MM.1S (cell line): Measurements from ENCODE around the gene CD34.

Source experiments
- DNase-seq: peaks from one replicate; pipeline ENCODE4 v3.0.0-alpha.2; 2015
- H2AFZ ChIP-seq: fragments of 300-600 bp; sonication (generic); 2 replicates; pipeline ENCODE4 v1.6.0; 2016; ENCODE audit warnings: antibody characterized with exemption, low read length
- H3F3A ChIP-seq: fragments of 300-600 bp; sonication (generic); 2 replicates; pipeline ENCODE4 v1.6.1; 2016; ENCODE audit warnings: mild to moderate bottlenecking, antibody characterized with exemption, low read length, moderate library complexity, mixed read lengths; ENCODE audit not compliant: insufficient read depth
- H3K27ac ChIP-seq: fragments of 300-600 bp; sonication (generic); 2 replicates; pipeline ENCODE4 v1.5.1; 2016; ENCODE audit warnings: mild to moderate bottlenecking, low read length
- H3K27me3 ChIP-seq: fragments of 300-600 bp; sonication (generic); replicated peaks from 2 replicates; pipeline ENCODE4 v1.6.0; 2016; ENCODE audit warnings: low read length; ENCODE audit not compliant: insufficient read depth
- H3K36me3 ChIP-seq: fragments of 300-600 bp; sonication (generic); replicated peaks from 2 replicates; pipeline ENCODE4 v1.6.1; 2016; ENCODE audit warnings: mild to moderate bottlenecking, low read length, mixed read lengths; ENCODE audit not compliant: insufficient read depth
- H3K4me1 ChIP-seq: fragments of 300-600 bp; sonication (generic); 2 replicates; pipeline ENCODE4 v1.6.1; 2016; ENCODE audit warnings: low read length, mixed read lengths
- H3K4me2 ChIP-seq: fragments of 300-600 bp; sonication (generic); 2 replicates; pipeline ENCODE4 v1.6.0; 2016; ENCODE audit warnings: low read depth, low read length
- H3K4me3 ChIP-seq: fragments of 300-600 bp; sonication (generic); 2 replicates; pipeline ENCODE4 v1.5.1; 2016; ENCODE audit warnings: low read length, mixed read lengths
- H3K79me2 ChIP-seq: fragments of 300-600 bp; sonication (generic); 2 replicates; pipeline ENCODE4 v1.6.1; 2016; ENCODE audit warnings: mixed run types, low read length, mixed read lengths
- H3K9ac ChIP-seq: fragments of 300-600 bp; sonication (generic); 2 replicates; pipeline ENCODE4 v1.6.1; 2016; ENCODE audit warnings: low read length, mixed read lengths
- H3K9me2 ChIP-seq: fragments of 300-600 bp; sonication (generic); replicated peaks from 2 replicates; pipeline ENCODE4 v1.6.1; 2016; ENCODE audit warnings: mild to moderate bottlenecking, low read length, mixed read lengths; ENCODE audit not compliant: insufficient read depth
- H3K9me3 ChIP-seq: fragments of 300-600 bp; sonication (generic); replicated peaks from 2 replicates; pipeline ENCODE4 v1.6.1; 2016; ENCODE audit warnings: mild to moderate bottlenecking, low read length, mixed read lengths; ENCODE audit not compliant: insufficient read depth
- H4K20me1 ChIP-seq: fragments of 300-600 bp; sonication (generic); 2 replicates; pipeline ENCODE4 v1.6.1; 2016; ENCODE audit warnings: mild to moderate bottlenecking, low read length, moderate library complexity, mixed read lengths; ENCODE audit not compliant: insufficient read depth
- CTCF ChIP-seq: fragments of 300-600 bp; sonication (generic); IDR thresholded peaks from 2 replicates; pipeline ENCODE4 v1.5.1; 2016; ENCODE audit warnings: antibody characterized with exemption, low read length, mixed read lengths
- EZH2 ChIP-seq: fragments of 300-600 bp; sonication (generic); optimal IDR thresholded peaks from 2 replicates; pipeline ENCODE3; 2017; ENCODE audit warnings: low read depth, mild to moderate bottlenecking, antibody characterized with exemption, low read length, mixed read lengths
- EZH2phosphoT487 ChIP-seq: fragments of 300-600 bp; sonication (generic); IDR thresholded peaks from 2 replicates; pipeline ENCODE4 v1.6.1; 2018; ENCODE audit warnings: antibody characterized with exemption, low read length

The CD34 gene

GRCh38 chr1:207860531-207860930 is 50.4 kb downstream of the CD34 start:
- Histone ChIP-seq H3K9me2 (no peaks in the 10 kb centered on the region), H3K9ac (no peak overlapping the region), H3K4me2 (no peak overlapping the region), H3K4me3 (no peak overlapping the region), H4K20me1 (no peaks in the 10 kb centered on the region), H3F3A (no peaks in the 10 kb centered on the region), H3K36me3 (0 out of 2 replicates have a peak, but pooled peaks cover 4% of the 10 kb centered on the region), H3K4me1 (no peaks in the 10 kb centered on the region), H3K79me2 (peaks cover 69% of the 10 kb centered on the region), H2AFZ (no peak overlapping the region), H3K27ac (no peak overlapping the region), H3K9me3 (no peaks in the 10 kb centered on the region), H3K27me3 (no peaks in the 10 kb centered on the region)
- no peak for DNase-seq
- no peak for TF ChIP-seq EZH2
- no peak for TF ChIP-seq CTCF

- Histone ChIP-seq H3K9me3 (no peaks in the 10 kb centered on the region), H3K4me3 (no peak overlapping the region), H4K20me1 (no peaks in the 10 kb centered on the region), H3K79me2 (peaks cover 71% of the 10 kb centered on the region), H3K27ac (no peak overlapping the region), H3K9me2 (no peaks in the 10 kb centered on the region), H3K27me3 (no peaks in the 10 kb centered on the region), H3K4me1 (no peaks in the 10 kb centered on the region), H3K36me3 (0 out of 2 replicates have a peak, but pooled peaks cover 4% of the 10 kb centered on the region), H3K4me2 (no peak overlapping the region), H3F3A (no peaks in the 10 kb centered on the region), H3K9ac (no peak overlapping the region), H2AFZ (no peak overlapping the region)
- DNase-seq = no peak
- TF ChIP-seq EZH2phosphoT487 (no peak), CTCF (no peak), EZH2 (no peak)
Measured at GRCh38 chr1:207858806-207859205, 52.1 kb downstream of the CD34 start.

- Histone ChIP-seq H3K27me3 (no peaks in the 10 kb centered on the region), H3K79me2 (peaks cover 72% of the 10 kb centered on the region), H3K27ac (no peak overlapping the region), H3K4me2 (no peak overlapping the region), H3K4me3 (no peak overlapping the region), H4K20me1 (no peaks in the 10 kb centered on the region), H3K4me1 (no peaks in the 10 kb centered on the region), H3K9ac (no peak overlapping the region), H3K9me2 (no peaks in the 10 kb centered on the region), H3F3A (no peaks in the 10 kb centered on the region), H3K36me3 (0 out of 2 replicates have a peak, but pooled peaks cover 4% of the 10 kb centered on the region), H3K9me3 (no peaks in the 10 kb centered on the region), H2AFZ (no peak overlapping the region)
- DNase-seq = no peak
- no peak for TF ChIP-seq CTCF
- no peak for TF ChIP-seq EZH2
Measured at GRCh38 chr1:207858281-207858680, 52.6 kb downstream of the CD34 start.
